WTC11 (cell line): ENCODE measurements around the gene CAPN15. TPM values are rescaled to one million over a fixed set of nuclear protein-coding genes. Genes with fewer than 3 reads are reported as not detected.

Experiments
- ATAC-seq: fragments of 200-7000 bp; cut with Tn5 transposase; 2 replicates; pipeline ENCODE4 v1.10.0; 2021; ENCODE audit warnings: mild to moderate bottlenecking, moderate library complexity
- CTCF ChIA-PET: fragments of 300-600 bp; sonication (Branson Sonifier 250); formaldehyde crosslinking; loops from one replicate; lab custom pipeline; 2021; ENCODE audit warnings: antibody characterized with exemption; lab: Charles Lee
- POLR2A ChIA-PET: fragments of 350-600 bp; sonication (Branson Sonifier 250); formaldehyde crosslinking; loops from one replicate; lab custom pipeline; 2021; ENCODE audit warnings: antibody characterized with exemption; lab: Charles Lee
- DNase-seq: peaks from one replicate; pipeline ENCODE4 v3.0.0; 2021; ENCODE audit warnings: low spot score
- H3K27ac Mint-ChIP-seq: 2 replicates; pipeline ENCODE4 v1.8.0; 2021; ENCODE audit warnings: mixed read lengths
- H3K27me3 Mint-ChIP-seq: 2 replicates; pipeline ENCODE4 v1.8.0; 2021; ENCODE audit warnings: low read depth, mild to moderate bottlenecking, moderate library complexity, mixed read lengths
- H3K36me3 Mint-ChIP-seq: 2 replicates; pipeline ENCODE4 v1.8.0; 2021; ENCODE audit warnings: mixed read lengths
- H3K4me1 Mint-ChIP-seq: 2 replicates; pipeline ENCODE4 v1.8.0; 2022; ENCODE audit warnings: mixed read lengths
- H3K4me3 Mint-ChIP-seq: 2 replicates; pipeline ENCODE4 v1.8.0; 2021; ENCODE audit warnings: mild to moderate bottlenecking, moderate library complexity, mixed read lengths
- H3K9me3 Mint-ChIP-seq: 2 replicates; pipeline ENCODE4 v1.8.0; 2021; ENCODE audit warnings: mixed read lengths
- CREB1 ChIP-seq: sonication (generic); formaldehyde crosslinking; IDR thresholded peaks from 2 replicates; pipeline ENCODE4 v1.8.0; 2023; ENCODE audit warnings: mild to moderate bottlenecking, missing genetic modification reagents
- ELF4 ChIP-seq: sonication (generic); formaldehyde crosslinking; IDR thresholded peaks from 2 replicates; pipeline ENCODE4 v1.8.1; 2022; ENCODE audit warnings: low read depth, mild to moderate bottlenecking, moderate library complexity, missing genetic modification reagents
- KAT7 ChIP-seq: sonication (generic); formaldehyde crosslinking; IDR thresholded peaks from 2 replicates; pipeline ENCODE4 v1.8.1; 2023; ENCODE audit warnings: missing genetic modification reagents, mild to moderate bottlenecking, borderline replicate concordance
- NFATC4 ChIP-seq: fragments of 250-450 bp; sonication (Bioruptor Pico); IDR thresholded peaks from 2 replicates; pipeline ENCODE4 v1.9.0; 2021; ENCODE audit warnings: mild to moderate bottlenecking
- NR1H2 ChIP-seq: sonication (generic); formaldehyde crosslinking; IDR thresholded peaks from 2 replicates; pipeline ENCODE4 v1.9.0; 2021; ENCODE audit warnings: mild to moderate bottlenecking, moderate library complexity, missing genetic modification reagents
- SMAD4 ChIP-seq: sonication (generic); formaldehyde crosslinking; IDR thresholded peaks from 2 replicates; pipeline ENCODE4 v1.8.0; 2022; ENCODE audit warnings: mild to moderate bottlenecking, missing genetic modification reagents
- SP1 ChIP-seq: sonication (generic); formaldehyde crosslinking; conservative IDR thresholded peaks from 2 replicates; pipeline ENCODE4 v1.8.1; 2022; ENCODE audit warnings: missing genetic modification reagents
- TCF7 ChIP-seq: sonication (generic); formaldehyde crosslinking; IDR thresholded peaks from 2 replicates; pipeline ENCODE4 v1.8.0; 2022; ENCODE audit warnings: mild to moderate bottlenecking, low read depth, missing genetic modification reagents, moderate library complexity
- TP53 ChIP-seq: sonication (generic); formaldehyde crosslinking; IDR thresholded peaks from 2 replicates; pipeline ENCODE4 v1.8.1; 2023; ENCODE audit warnings: mild to moderate bottlenecking, missing genetic modification reagents
- ZNF317 ChIP-seq: sonication (generic); formaldehyde crosslinking; IDR thresholded peaks from 2 replicates; pipeline ENCODE4 v1.8.1; 2023; ENCODE audit warnings: low read depth, mild to moderate bottlenecking, moderate library complexity, missing genetic modification reagents, borderline replicate concordance
- ZNF416 ChIP-seq: fragments of 250-450 bp; sonication (Bioruptor Pico); IDR thresholded peaks from 2 replicates; pipeline ENCODE4 v1.9.0; 2021; ENCODE audit warnings: mild to moderate bottlenecking, inconsistent platforms
- ZNF423 ChIP-seq: fragments of 250-450 bp; sonication (Bioruptor Pico); IDR thresholded peaks from 2 replicates; pipeline ENCODE4 v2.1.2; 2022; ENCODE audit warnings: mild to moderate bottlenecking, moderate library complexity
- total RNA-seq: library from RNA; stranded (reverse); gene quantifications from 3 replicates; pipeline ENCODE4 v1.2.3, GENCODE V29; 2021
- TF ChIP-seq, protein P1 (sequence below): fragments of 250-450 bp; sonication (Bioruptor Pico); conservative IDR thresholded peaks from 2 replicates; pipeline ENCODE4 v1.9.0; 2021; ENCODE audit warnings: mild to moderate bottlenecking
- TF ChIP-seq, protein P2 (sequence below): sonication (generic); formaldehyde crosslinking; IDR thresholded peaks from 2 replicates; pipeline ENCODE4 v1.8.1; 2023; ENCODE audit warnings: mild to moderate bottlenecking, missing genetic modification reagents
- TF ChIP-seq, protein P3 (sequence below): sonication (generic); formaldehyde crosslinking; IDR thresholded peaks from 2 replicates; pipeline ENCODE4 v1.8.0; 2022; ENCODE audit warnings: missing genetic modification reagents
- TF ChIP-seq, protein P4 (sequence below): sonication (generic); formaldehyde crosslinking; IDR thresholded peaks from 2 replicates; pipeline ENCODE4 v1.8.0; 2022; ENCODE audit warnings: mild to moderate bottlenecking, missing genetic modification reagents
- TF ChIP-seq, protein P5 (sequence below): fragments of 250-450 bp; sonication (Bioruptor Pico); IDR thresholded peaks from 2 replicates; pipeline ENCODE4 v1.9.0; 2021; ENCODE audit warnings: mild to moderate bottlenecking, borderline replicate concordance
- TF ChIP-seq, protein P6 (sequence below): fragments of 250-450 bp; sonication (Bioruptor Pico); IDR thresholded peaks from 2 replicates; pipeline ENCODE4 v1.9.0; 2021; ENCODE audit warnings: moderate library complexity, mild to moderate bottlenecking, inconsistent platforms, borderline replicate concordance
- TF ChIP-seq, protein P7 (sequence below): sonication (generic); formaldehyde crosslinking; IDR thresholded peaks from 2 replicates; pipeline ENCODE4 v1.8.1; 2022; ENCODE audit warnings: low read depth, missing genetic modification reagents, borderline replicate concordance

CAPN15 gene
- total RNA-seq, 1 experiment from 2014 or later, result 110 TPM

DNA sequence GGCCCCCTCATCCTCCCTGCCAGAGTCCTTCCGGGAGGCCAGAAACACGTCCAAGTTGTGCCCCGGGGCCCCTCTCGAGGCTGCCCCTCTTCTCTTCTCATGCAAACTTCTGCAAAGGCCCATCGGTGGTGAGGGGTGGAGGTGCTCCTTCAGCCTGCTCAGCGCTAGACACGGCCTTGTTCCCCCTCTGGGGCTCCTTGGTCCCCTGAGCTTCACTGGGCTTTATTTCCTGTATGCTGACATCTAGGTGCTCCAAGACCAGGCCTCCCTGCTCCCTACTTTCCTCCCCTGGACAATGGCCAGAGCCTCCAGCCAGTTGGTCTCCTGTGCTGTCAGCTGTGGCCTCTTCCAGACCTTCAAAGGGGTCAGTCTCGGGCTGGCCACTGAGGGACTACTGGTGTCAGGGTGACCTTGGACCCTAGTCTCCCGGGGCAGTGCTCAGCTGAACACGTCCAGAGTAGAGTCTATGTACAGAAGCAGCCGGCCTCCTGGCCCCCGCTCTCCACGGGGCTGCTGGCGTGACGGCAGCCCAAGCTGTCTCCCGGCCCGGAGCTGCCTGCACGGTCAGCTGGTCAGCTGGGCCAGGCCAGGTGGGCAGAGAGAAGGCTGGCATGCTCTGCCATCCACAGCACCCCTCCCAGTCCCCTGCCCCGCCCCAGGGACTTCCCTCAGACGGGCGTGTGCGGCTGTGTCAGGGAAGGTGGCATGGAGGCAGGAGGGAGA, 30.9 kb downstream of the CAPN15 start:
- DNase-seq, result no peak
- TF ChIP-seq NFATC4 (CRISPR knock-in tag) (no peak), TP53 (no peak), CREB1 (CRISPR knock-in tag) (no peak), TCF7 (CRISPR knock-in tag) (no peak), ZNF423 (CRISPR knock-in tag) (no peak), KAT7 (CRISPR knock-in tag) (no peak), ELF4 (CRISPR knock-in tag) (no peak), SP1 (no peak), SMAD4 (CRISPR knock-in tag) (no peak)
- TF ChIP-seq, protein P1, sequence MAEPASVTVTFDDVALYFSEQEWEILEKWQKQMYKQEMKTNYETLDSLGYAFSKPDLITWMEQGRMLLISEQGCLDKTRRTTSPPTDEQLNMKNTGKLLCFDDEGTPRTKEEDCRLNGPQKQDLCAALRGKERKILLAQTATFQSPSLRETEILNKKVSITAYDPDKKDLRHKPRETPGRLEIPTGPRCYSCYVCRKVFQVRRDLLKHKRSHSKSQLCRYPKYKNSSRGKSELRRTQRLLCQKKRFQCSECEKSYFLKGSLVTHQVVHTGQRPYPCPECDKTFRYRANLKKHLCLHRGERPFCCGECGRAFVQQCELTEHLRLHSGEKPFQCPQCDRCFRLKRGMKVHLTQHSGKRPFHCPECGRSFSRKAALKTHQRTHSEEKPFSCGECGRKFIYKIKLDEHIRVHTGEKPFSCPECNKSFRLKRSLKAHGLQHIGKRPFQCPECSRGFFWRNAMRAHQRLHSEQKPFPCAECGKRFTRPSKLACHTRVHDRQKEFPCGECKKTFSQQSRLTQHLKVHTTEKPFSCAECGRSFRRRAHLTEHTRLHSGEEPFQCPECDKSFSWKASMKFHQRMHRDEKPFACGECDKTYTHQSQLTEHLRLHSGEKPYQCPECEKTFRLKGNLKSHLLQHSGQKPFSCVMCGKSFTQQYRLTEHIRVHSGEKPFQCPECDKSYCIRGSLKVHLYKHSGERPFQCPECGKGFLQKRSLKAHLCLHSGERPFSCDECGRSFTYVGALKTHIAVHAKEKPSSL (CRISPR knock-in tag), result no peak
- TF ChIP-seq, protein P2, sequence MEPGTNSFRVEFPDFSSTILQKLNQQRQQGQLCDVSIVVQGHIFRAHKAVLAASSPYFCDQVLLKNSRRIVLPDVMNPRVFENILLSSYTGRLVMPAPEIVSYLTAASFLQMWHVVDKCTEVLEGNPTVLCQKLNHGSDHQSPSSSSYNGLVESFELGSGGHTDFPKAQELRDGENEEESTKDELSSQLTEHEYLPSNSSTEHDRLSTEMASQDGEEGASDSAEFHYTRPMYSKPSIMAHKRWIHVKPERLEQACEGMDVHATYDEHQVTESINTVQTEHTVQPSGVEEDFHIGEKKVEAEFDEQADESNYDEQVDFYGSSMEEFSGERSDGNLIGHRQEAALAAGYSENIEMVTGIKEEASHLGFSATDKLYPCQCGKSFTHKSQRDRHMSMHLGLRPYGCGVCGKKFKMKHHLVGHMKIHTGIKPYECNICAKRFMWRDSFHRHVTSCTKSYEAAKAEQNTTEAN (CRISPR knock-in tag), result no peak
- TF ChIP-seq, all 79 proteins: peak for 0
- no peak overlapping the region for H3K4me3 Mint-ChIP-seq
- no peak for ATAC-seq
- H3K27me3 Mint-ChIP-seq, result peaks cover 29% of the 10 kb centered on the region
- H3K4me1 Mint-ChIP-seq, result no peaks in the 10 kb centered on the region
- ChIA-PET POLR2A (no interaction called here), CTCF (interaction anchor here (0.9 to 1.5 kb wide), 6 partner anchors 9 to 166 kb away, joined by 3 to 5 read pairs (median 4); no protein-coding TSS in a partner anchor)
- no peaks in the 10 kb centered on the region for H3K36me3 Mint-ChIP-seq
- no peak overlapping the region for H3K27ac Mint-ChIP-seq
- H3K9me3 Mint-ChIP-seq, result no peaks in the 10 kb centered on the region

DNA sequence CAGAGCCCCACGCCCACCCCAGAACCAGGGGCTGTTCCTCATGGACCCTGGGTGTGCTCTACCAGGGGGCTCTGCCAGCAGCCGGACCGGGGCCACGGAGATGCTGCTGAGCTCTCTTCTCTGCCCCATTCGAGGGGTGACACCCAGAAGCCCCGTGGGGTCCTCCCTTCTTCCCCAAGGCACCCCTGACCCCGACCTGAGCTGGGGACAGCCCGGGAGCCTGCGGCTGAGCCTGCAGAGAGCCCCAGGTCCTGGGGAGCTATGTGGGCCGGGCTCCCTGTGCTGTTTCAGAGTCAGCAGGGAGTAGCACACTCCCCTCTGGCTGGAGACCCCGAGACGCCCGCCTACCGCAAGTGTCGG, 31.5 kb downstream of the CAPN15 start:
- TF ChIP-seq, protein P3, sequence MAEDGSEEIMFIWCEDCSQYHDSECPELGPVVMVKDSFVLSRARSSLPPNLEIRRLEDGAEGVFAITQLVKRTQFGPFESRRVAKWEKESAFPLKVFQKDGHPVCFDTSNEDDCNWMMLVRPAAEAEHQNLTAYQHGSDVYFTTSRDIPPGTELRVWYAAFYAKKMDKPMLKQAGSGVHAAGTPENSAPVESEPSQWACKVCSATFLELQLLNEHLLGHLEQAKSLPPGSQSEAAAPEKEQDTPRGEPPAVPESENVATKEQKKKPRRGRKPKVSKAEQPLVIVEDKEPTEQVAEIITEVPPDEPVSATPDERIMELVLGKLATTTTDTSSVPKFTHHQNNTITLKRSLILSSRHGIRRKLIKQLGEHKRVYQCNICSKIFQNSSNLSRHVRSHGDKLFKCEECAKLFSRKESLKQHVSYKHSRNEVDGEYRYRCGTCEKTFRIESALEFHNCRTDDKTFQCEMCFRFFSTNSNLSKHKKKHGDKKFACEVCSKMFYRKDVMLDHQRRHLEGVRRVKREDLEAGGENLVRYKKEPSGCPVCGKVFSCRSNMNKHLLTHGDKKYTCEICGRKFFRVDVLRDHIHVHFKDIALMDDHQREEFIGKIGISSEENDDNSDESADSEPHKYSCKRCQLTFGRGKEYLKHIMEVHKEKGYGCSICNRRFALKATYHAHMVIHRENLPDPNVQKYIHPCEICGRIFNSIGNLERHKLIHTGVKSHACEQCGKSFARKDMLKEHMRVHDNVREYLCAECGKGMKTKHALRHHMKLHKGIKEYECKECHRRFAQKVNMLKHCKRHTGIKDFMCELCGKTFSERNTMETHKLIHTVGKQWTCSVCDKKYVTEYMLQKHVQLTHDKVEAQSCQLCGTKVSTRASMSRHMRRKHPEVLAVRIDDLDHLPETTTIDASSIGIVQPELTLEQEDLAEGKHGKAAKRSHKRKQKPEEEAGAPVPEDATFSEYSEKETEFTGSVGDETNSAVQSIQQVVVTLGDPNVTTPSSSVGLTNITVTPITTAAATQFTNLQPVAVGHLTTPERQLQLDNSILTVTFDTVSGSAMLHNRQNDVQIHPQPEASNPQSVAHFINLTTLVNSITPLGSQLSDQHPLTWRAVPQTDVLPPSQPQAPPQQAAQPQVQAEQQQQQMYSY (CRISPR knock-in tag), result no peak
- TF ChIP-seq ZNF317 (CRISPR knock-in tag) (no peak), SMAD4 (CRISPR knock-in tag) (no peak), NFATC4 (CRISPR knock-in tag) (no peak), ZNF416 (CRISPR knock-in tag) (no peak), NR1H2 (CRISPR knock-in tag) (no peak)
- TF ChIP-seq, protein P4, sequence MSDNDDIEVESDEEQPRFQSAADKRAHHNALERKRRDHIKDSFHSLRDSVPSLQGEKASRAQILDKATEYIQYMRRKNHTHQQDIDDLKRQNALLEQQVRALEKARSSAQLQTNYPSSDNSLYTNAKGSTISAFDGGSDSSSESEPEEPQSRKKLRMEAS (CRISPR knock-in tag), result no peak
- TF ChIP-seq, protein P5, sequence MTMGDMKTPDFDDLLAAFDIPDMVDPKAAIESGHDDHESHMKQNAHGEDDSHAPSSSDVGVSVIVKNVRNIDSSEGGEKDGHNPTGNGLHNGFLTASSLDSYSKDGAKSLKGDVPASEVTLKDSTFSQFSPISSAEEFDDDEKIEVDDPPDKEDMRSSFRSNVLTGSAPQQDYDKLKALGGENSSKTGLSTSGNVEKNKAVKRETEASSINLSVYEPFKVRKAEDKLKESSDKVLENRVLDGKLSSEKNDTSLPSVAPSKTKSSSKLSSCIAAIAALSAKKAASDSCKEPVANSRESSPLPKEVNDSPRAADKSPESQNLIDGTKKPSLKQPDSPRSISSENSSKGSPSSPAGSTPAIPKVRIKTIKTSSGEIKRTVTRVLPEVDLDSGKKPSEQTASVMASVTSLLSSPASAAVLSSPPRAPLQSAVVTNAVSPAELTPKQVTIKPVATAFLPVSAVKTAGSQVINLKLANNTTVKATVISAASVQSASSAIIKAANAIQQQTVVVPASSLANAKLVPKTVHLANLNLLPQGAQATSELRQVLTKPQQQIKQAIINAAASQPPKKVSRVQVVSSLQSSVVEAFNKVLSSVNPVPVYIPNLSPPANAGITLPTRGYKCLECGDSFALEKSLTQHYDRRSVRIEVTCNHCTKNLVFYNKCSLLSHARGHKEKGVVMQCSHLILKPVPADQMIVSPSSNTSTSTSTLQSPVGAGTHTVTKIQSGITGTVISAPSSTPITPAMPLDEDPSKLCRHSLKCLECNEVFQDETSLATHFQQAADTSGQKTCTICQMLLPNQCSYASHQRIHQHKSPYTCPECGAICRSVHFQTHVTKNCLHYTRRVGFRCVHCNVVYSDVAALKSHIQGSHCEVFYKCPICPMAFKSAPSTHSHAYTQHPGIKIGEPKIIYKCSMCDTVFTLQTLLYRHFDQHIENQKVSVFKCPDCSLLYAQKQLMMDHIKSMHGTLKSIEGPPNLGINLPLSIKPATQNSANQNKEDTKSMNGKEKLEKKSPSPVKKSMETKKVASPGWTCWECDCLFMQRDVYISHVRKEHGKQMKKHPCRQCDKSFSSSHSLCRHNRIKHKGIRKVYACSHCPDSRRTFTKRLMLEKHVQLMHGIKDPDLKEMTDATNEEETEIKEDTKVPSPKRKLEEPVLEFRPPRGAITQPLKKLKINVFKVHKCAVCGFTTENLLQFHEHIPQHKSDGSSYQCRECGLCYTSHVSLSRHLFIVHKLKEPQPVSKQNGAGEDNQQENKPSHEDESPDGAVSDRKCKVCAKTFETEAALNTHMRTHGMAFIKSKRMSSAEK (CRISPR knock-in tag), result no peak
- TF ChIP-seq, protein P6, sequence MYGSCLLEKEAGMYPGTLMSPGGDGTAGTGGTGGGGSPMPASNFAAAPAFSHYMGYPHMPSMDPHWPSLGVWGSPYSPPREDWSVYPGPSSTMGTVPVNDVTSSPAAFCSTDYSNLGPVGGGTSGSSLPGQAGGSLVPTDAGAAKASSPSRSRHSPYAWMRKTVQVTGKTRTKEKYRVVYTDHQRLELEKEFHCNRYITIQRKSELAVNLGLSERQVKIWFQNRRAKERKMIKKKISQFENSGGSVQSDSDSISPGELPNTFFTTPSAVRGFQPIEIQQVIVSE (CRISPR knock-in tag), result no peak
- TF ChIP-seq, protein P7, sequence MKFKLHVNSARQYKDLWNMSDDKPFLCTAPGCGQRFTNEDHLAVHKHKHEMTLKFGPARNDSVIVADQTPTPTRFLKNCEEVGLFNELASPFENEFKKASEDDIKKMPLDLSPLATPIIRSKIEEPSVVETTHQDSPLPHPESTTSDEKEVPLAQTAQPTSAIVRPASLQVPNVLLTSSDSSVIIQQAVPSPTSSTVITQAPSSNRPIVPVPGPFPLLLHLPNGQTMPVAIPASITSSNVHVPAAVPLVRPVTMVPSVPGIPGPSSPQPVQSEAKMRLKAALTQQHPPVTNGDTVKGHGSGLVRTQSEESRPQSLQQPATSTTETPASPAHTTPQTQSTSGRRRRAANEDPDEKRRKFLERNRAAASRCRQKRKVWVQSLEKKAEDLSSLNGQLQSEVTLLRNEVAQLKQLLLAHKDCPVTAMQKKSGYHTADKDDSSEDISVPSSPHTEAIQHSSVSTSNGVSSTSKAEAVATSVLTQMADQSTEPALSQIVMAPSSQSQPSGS (CRISPR knock-in tag), result no peak
- H3K36me3 Mint-ChIP-seq, result no peaks in the 10 kb centered on the region
- ChIA-PET POLR2A (no interaction called here), CTCF (interaction anchor here (0.9 to 1.5 kb wide), 8 partner anchors 9 to 167 kb away, joined by 3 to 5 read pairs (median 4); no protein-coding TSS in a partner anchor)
- peak overlapping the region; percentile 62 for H3K4me3 Mint-ChIP-seq
- no peaks in the 10 kb centered on the region for H3K4me1 Mint-ChIP-seq
- H3K27me3 Mint-ChIP-seq, result peaks cover 29% of the 10 kb centered on the region
- ATAC-seq (no peak), DNase-seq (no peak)
- no peak overlapping the region for H3K27ac Mint-ChIP-seq
- H3K9me3 Mint-ChIP-seq, result no peaks in the 10 kb centered on the region
